ENCODE measurements around the gene MAP7D1.

Gene MAP7D1

DNA sequence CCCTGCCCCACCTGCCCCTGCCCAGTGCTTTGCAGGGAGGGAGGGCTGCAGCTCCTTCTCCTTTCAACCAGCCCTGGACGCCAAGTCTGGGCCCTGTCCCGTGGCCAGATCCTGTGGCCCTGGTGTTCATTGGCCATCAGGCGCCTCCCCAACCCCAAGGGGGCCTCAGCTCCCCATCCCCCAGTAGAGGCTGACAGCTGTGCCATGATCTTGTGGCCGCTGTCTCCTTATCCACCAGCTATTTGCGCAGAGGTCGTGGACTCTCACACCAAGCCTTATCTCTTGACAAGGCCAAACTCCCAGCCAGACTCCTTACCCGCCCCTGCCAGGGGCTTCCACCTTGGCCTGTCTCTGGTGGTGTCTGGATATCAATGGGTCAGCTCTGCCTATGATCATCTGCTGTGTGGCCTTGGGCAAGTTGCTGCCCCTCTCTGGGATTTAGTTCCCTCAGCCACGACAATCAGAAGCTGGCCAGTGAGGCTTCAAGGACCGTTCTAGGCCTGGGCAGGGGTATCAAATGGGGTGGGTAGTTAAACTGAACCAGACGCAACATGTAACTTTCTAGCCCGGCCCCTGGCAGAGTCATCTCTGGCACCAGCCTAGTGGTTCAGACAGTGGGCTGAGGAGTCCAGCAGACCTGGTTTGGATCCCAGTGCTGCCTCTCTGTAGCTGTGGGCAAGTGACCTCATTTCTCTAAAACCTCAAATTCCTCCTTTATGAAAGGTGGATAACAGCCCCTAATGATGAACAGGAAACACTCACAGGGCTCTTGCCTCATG is 27.6 kb upstream of the MAP7D1 start:
- DNase-seq, result no peak

DNA sequence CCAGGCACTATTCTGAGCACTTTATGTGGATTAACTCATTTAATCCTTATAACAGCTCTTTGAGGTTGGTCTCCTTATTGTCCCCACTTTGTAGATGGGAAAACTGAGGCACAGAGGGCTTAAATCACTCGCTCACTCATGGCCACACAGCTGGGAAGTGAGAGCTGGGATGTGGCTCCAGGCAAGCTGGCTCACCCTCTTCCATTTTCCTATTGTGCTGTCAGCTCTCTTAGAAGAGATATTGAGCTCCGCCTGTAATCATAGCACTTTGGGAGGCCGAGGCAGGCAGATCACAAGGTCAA is 27.1 kb upstream of the MAP7D1 start:
- no peak for DNase-seq

- no peak for DNase-seq
Measured at GRCh38 chr1:36132029-36132428, 23.9 kb upstream of the MAP7D1 start.

DNA sequence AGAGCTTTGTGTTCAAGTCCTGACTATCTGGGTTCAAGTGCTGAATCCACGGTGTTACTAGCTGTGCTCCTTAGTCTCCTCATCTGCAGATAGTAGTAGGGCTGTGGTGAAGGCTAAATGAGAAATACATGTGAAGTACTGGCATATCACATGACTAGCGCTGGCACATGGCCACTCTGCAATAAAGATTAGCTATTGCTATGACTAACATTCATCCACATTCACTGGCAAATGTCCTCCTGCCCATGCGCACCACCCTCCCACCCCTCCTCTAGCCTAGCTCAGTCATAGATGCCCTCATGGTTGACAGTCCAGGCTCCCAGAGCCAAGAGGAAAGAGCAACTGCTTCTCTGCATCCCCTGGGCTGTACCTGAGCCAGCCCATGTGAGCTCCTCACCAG is 22.5 kb upstream of the MAP7D1 start:
- no peak for DNase-seq

DNA sequence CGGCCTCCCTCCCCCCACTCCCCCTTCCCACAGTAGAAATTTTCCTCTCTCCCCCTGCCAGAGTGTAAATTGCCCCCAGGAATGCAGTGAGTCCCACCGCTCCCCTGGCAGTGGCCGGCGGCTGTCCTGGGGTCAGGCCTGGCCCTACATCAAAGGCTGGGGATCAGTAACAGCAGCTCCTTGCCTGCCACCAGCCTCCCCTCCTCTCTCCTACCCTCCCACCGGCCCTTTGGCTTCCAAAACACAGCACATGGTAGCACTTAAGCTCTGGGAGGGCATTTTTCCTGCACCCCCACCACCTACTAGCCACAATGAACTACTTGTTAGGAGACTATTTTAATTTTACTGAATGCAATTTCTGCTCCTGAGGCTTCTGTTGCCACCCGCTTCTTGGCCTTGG is 21.9 kb upstream of the MAP7D1 start:
- DNase-seq, result no peak

DNA sequence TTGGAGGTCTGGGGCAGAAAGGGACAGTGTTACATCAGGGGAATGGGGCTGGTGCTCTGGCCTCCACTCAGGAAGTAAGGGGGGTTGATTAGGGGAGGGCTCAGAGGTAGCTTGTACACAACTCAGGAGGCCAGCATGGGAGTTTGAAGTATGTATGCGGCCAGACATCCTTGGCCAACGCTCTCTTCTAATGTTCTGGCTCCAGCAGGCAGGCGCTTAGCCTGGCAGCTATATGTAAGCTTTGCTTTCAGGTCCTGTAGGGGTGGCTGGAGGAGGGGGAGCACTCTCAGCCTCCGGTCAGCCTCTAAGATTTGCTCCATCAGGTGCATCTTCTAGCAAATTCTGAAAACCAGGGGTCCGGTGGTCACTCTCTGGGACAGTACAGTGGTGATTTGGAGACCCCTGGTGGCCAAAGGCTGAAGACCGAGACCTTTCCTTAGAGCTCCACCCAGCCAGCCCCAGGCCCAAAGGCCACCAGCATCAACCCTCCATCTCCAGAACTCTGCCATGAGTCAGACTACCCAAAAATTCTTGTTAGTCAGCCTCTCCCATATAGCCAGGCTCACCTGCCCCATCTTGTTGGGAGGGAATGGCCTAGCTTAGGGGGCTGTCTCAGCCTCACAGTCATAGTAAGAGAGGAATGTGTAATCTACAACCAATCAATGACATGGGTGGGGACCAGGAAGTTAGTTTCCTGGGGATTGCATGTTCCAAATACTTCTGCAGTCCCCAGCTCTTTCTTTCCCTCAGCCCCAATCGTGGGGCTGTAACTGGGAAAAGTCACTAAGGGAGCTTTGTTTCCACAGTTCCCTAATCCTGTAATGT is 21.2 kb upstream of the MAP7D1 start:
- no peak for DNase-seq

DNA sequence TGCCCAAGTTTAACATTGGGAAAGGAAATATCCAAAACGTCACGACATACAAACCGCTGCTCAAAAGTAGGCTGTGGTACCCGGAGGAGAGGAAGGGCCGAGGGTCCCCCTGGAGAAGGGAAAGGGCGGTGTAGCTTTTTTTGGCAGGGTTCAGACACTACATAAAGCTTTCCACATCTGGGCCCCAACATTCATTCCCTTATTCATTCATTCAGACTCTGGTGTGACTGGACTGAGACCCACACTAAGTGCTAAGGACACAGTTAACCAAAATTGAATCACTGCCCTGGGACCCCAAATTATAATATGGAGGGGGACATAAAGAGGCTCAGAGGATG is 20.7 kb upstream of the MAP7D1 start:
- no peak for DNase-seq

DNA sequence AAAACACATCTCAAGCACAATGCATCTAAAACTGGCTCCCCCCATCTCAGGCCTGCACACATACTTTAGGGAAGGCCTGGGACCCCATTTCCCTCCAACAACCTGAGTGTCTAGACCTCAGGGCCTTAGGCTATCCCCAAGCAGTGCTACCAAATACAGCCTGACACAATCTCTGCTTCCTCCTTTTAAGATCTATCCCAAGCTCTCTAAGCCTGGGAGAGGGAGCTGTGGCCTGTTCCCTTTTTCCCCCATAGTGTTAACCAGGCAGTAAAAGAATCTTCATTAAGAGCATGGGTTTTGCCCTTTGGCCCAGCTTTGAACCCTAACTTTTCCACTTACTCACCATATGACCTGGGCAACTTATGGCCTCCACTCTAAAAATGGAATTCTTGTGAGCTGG is 20.2 kb upstream of the MAP7D1 start:
- no peak for DNase-seq

- DNase-seq, result no peak
Measured at GRCh38 chr1:36136535-36136934, 19.4 kb upstream of the MAP7D1 start.

- DNase-seq, result no peak
Measured at GRCh38 chr1:36137226-36137625, 18.7 kb upstream of the MAP7D1 start.

- DNase-seq, result peak; percentile 91
Measured at GRCh38 chr1:36137776-36138175, 18.2 kb upstream of the MAP7D1 start.

DNA sequence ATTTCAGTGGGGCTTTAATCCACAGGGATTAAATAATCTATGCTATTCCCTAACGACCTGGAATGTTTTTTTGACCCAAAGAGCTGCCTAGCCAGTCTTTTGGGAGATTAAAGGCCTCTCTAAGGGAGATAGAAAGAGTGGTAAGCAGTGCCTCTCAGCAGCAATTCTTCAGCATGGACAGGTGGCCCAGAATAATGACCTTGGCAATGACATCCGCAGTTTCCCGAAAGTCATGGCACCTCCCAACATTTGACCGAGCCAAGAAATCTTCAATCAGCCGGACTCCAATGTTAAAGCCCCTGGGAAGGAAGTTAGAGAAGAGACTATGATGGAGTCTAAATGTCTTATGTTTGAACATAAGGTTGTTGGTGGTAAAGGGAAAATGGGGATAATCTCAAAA is 16.4 kb upstream of the MAP7D1 start:
- DNase-seq, result no peak

GRCh38 chr1:36142121-36142520 is 13.8 kb upstream of the MAP7D1 start:
- no peak for DNase-seq

DNA sequence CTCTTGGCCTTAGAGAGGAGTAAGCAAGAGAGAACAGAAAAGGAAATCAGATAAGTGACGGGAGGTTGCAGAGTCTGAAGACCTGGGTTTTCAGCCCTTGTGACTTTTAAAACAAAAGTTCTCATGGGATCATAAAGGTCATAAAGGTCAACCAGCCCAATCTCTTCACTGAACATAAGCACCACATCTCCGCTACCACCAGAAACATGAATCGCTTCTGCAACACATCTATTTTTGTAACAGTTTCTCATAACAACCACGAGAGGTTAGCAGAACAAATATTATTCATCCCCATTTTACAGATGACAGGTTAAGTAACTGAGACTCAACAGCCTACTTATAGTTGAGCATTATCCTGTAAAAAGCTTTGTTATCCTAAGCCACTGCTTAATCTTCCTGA is 12.5 kb upstream of the MAP7D1 start:
- DNase-seq, result no peak

GRCh38 chr1:36144413-36144812 is 11.5 kb upstream of the MAP7D1 start:
- DNase-seq, result no peak

GRCh38 chr1:36148821-36149236 is 7.1 kb upstream of the MAP7D1 start:
- DNase-seq, result no peak

GRCh38 chr1:36149237-36149972 is 6.6 kb upstream of the MAP7D1 start, which contains the start of gene TRAPPC3:
TSS of gene TRAPPC3 (minus strand) at chr1:36149486. CDS start at chr1:36149378, 108 bp downstream.
- DNase-seq, result peak; percentile 98

GRCh38 chr1:36149973-36150295 is 6.0 kb upstream of the MAP7D1 start:
- no peak for DNase-seq

DNA sequence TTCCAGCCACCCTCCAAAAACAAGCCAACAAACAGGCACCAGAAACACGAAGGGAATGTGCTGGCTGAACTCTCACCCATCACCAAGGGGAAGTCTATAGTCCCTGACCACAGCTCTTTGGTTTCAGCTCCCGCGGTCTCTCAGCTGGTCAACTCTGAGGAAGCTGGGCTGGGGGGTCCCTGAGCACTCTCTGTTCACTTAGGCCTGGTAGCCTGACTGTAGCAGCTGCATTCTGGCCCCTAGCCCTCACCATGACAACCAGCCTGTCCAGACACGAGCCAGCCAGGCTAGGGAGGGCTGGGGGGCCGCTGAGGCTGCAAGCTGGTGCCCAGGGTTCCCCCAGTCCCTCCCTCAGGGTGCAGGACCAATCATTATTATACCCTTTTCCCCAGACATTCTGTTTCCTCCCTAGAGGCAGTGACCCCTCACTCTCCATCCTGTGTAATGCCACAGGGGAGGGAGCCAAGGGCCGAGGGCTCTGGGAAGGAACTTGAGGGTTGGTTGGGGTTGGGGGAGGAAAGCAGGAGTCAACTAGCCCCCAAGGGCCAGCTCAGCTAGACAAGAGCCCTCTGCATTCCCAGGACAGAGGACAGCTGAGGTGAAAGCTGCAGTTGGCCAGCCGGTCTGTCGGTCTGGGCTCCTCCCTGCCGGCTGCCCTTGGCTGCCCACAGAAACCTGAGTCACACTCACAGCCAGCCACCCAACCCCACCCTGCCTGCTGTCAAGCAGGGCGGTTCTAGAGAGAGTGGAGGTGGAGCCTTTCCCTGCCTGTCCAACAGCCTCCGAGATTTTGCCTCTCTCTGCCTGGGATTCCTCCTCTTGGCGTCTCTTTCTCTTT is 5.4 kb upstream of the MAP7D1 start:
- DNase-seq, result peak; percentile 75

GRCh38 chr1:36151134-36151844 is 4.7 kb upstream of the MAP7D1 start:
- no peak for DNase-seq

GRCh38 chr1:36151845-36152203 is 4.1 kb upstream of the MAP7D1 start:
- no peak for DNase-seq

DNA sequence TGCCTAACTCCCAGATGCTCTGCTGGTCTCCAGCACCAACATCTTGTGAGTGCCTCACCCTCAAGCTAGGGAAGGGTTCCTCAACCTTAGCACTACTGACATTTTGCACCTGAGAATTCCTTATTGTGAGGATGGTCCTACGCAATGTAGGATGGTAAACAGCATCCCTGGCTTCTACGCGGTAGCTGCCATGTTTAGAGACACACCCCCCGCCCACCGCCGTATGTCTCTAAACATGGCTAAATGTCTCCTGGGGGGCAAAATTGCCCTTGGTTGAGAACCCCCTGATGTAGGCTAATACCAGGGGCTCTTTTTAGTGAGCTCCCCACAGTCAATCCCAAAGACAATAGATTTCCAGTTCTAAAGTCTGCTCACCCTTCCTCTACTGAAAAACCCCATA is 2.5 kb upstream of the MAP7D1 start:
- no peak for DNase-seq

- DNase-seq, result no peak
Measured at GRCh38 chr1:36154335-36154734, 1.6 kb upstream of the MAP7D1 start.

Data from NCI-H524 treated with DMSO at 0.1 percent for 48 hours (cell line).